ENCODE data around the gene MCHR2. TPM values are rescaled to one million over a fixed set of nuclear protein-coding genes. Genes with fewer than 3 reads are reported as not detected.

The MCHR2 gene
- total and polyA plus RNA-seq, 2 donors (not counting 3 experiments of a cell fraction or from before 2014, with no cell fraction given), result not detected

- TF ChIP-seq JUN (IDR thresholded peaks at IDR 0.05; ENCODE audit: borderline replicate concordance, insufficient read depth, insufficient read length, low read depth) (no peak), EZH2 (IDR thresholded peaks at IDR 0.05; ENCODE audit: borderline replicate concordance, low read depth, low read length, severe bottlenecking) (no peak)
- no TSS peak for BruUV-seq (replicated peaks)
- H3K9ac ChIP-seq (replicated peaks; ENCODE audit: extremely low read depth, insufficient read depth, low read length), result no peak overlapping the region
- H3K79me2 ChIP-seq (ENCODE audit: control insufficient read depth, insufficient read depth, low read length), result no peaks in the 10 kb centered on the region
- H3K9me1 ChIP-seq (replicated peaks; ENCODE audit: control insufficient read depth, extremely low read depth, insufficient read depth, low read length), result no peaks in the 10 kb centered on the region
- no peaks in the 10 kb centered on the region for H4K20me1 ChIP-seq (replicated peaks; ENCODE audit: control insufficient read depth, extremely low read depth, insufficient read depth, low read length)
- no peaks in the 10 kb centered on the region for H3K9me3 ChIP-seq (replicated peaks; ENCODE audit: control insufficient read depth, insufficient read depth, low read length)
- H3K36me3 ChIP-seq (ENCODE audit: control insufficient read depth in 2 of 2, extremely low read depth in 1 of 2, insufficient read depth in 2 of 2, low read length in 2 of 2), result no peaks in the 10 kb centered on the region
- H3K4me2 ChIP-seq (ENCODE audit: insufficient read depth, low read length), result no peak overlapping the region
- no peak overlapping the region for H2AFZ ChIP-seq (ENCODE audit: low read depth, low read length)
- H3K4me3 ChIP-seq (replicated peaks in 1 of 3; ENCODE audit: insufficient read depth in 1 of 3, low read depth in 1 of 3, low read length in 3 of 3), result no peak overlapping the region
- H3K27ac ChIP-seq (ENCODE audit: insufficient read depth, low read depth, low read length), result no peak overlapping the region
- intact Hi-C loops (cut with micrococcal nuclease), result no loop called here
- H3K4me1 ChIP-seq (ENCODE audit: control insufficient read depth, extremely low read depth, insufficient read depth, low read length), result no peaks in the 10 kb centered on the region
- DNase-seq (ENCODE audit: low read depth, low spot score) (no peak), FAIRE-seq (no peak)
- H3K27me3 ChIP-seq (ENCODE audit: control insufficient read depth in 2 of 2, insufficient read depth in 2 of 2, low read length in 2 of 2), result peaks cover 29 to 66% of the 10 kb centered on the region in 2 experiments
- dilution Hi-C loops (cut with MboI; ENCODE audit: extremely low pct_ligation_motif_present, low sequenced_read_pairs), result no loop called here
- ChIA-PET POLR2A (no interaction called here), CTCF (interaction anchor here (1.2 kb wide), 1 partner anchor 9 kb away, joined by 3 read pairs; no protein-coding TSS in a partner anchor)
Measured at GRCh38 chr6:99995916-99996315, 1.9 kb upstream of the MCHR2 start.

GRCh38 chr6:99993146-99993532 is 884 bp downstream of the MCHR2 start:
- intact Hi-C loops (cut with micrococcal nuclease), result no loop called here
- CTCF ChIA-PET, result interaction anchor here (2.1 kb wide), 1 partner anchor 9 kb away, joined by 12 read pairs; no protein-coding TSS in a partner anchor
- POLR2A ChIA-PET, result no interaction called here
- no peaks in the 10 kb centered on the region for H3K9me1 ChIP-seq (replicated peaks; ENCODE audit: control insufficient read depth, extremely low read depth, insufficient read depth, low read length)
- H3K27ac ChIP-seq (ENCODE audit: insufficient read depth, low read depth, low read length), result no peak overlapping the region
- no peak overlapping the region for H3K4me3 ChIP-seq (replicated peaks in 1 of 3; ENCODE audit: insufficient read depth in 1 of 3, low read depth in 1 of 3, low read length in 3 of 3)
- dilution Hi-C loops (cut with MboI; ENCODE audit: extremely low pct_ligation_motif_present, low sequenced_read_pairs), result no loop called here
- H2AFZ ChIP-seq (ENCODE audit: low read depth, low read length), result no peak overlapping the region
- TF ChIP-seq MYC (IDR thresholded peaks at IDR 0.05; ENCODE audit: low read depth, low read length), result no peak
- TF ChIP-seq JUN (IDR thresholded peaks at IDR 0.05; ENCODE audit: borderline replicate concordance, insufficient read depth, insufficient read length, low read depth), result no peak
- TF ChIP-seq EZH2 (IDR thresholded peaks at IDR 0.05; ENCODE audit: borderline replicate concordance, low read depth, low read length, severe bottlenecking), result no peak
- no peak for TF ChIP-seq GATA2 (IDR thresholded peaks at IDR 0.05; ENCODE audit: insufficient read depth, insufficient read length, low read depth, low read length)
- no peak for TF ChIP-seq POLR2A (IDR thresholded peaks at IDR 0.05; ENCODE audit: low read depth, low read length)
- H4K20me1 ChIP-seq (replicated peaks; ENCODE audit: control insufficient read depth, extremely low read depth, insufficient read depth, low read length), result no peaks in the 10 kb centered on the region
- FAIRE-seq (no peak), DNase-seq (ENCODE audit: low read depth, low spot score) (no peak)
- H3K36me3 ChIP-seq (ENCODE audit: control insufficient read depth in 2 of 2, extremely low read depth in 1 of 2, insufficient read depth in 2 of 2, low read length in 2 of 2), result no peaks in the 10 kb centered on the region
- H3K9ac ChIP-seq (replicated peaks; ENCODE audit: extremely low read depth, insufficient read depth, low read length), result no peak overlapping the region
- no peaks in the 10 kb centered on the region for H3K4me1 ChIP-seq (ENCODE audit: control insufficient read depth, extremely low read depth, insufficient read depth, low read length)
- no peaks in the 10 kb centered on the region for H3K9me3 ChIP-seq (replicated peaks; ENCODE audit: control insufficient read depth, insufficient read depth, low read length)
- peaks cover 24 to 48% of the 10 kb centered on the region in 2 experiments for H3K27me3 ChIP-seq (ENCODE audit: control insufficient read depth in 2 of 2, insufficient read depth in 2 of 2, low read length in 2 of 2)
- no peak overlapping the region for H3K4me2 ChIP-seq (ENCODE audit: insufficient read depth, low read length)
- no peaks in the 10 kb centered on the region for H3K79me2 ChIP-seq (ENCODE audit: control insufficient read depth, insufficient read depth, low read length)
- no TSS peak for BruUV-seq (replicated peaks)

Data from endothelial cell of umbilical vein (primary cell).